Activated T-helper 1 cell treated with anti-CD3 and anti-CD28 coated beads, Interleukin-12 subunit alpha, Interleukin-12 subunit beta, Interleukin-2, Interleukin-4 antibody, amounts not matched to agents 30 ng/mL and 10 ng/mL and 1 ng/mL, durations not matched to agents 14 hours and 24 hours and 36 hours (primary cell): ENCODE data around the gene GRID1. TPM values are rescaled to one million over a fixed set of nuclear protein-coding genes. Genes with fewer than 3 reads are reported as not detected.

ENCODE experiments used
- DNase-seq: peaks from one replicate; pipeline ENCODE4 v3.0.0; 2021; ENCODE audit warnings: low spot score
- H3K27ac Mint-ChIP-seq: one replicate; pipeline ENCODE4 v1.8.0; 2021; ENCODE audit warnings: mild to moderate bottlenecking, mixed read lengths
- H3K27me3 Mint-ChIP-seq: one replicate; pipeline ENCODE4 v1.8.0; 2022; ENCODE audit warnings: mild to moderate bottlenecking, moderate library complexity, mixed read lengths; ENCODE audit not compliant: insufficient read depth
- H3K36me3 Mint-ChIP-seq: one replicate; pipeline ENCODE4 v1.8.0; 2021; ENCODE audit warnings: low read depth, mixed read lengths
- H3K4me1 Mint-ChIP-seq: one replicate; pipeline ENCODE4 v1.8.0; 2021; ENCODE audit warnings: low read depth, mixed read lengths
- H3K4me3 Mint-ChIP-seq: one replicate; pipeline ENCODE4 v1.8.0; 2021; ENCODE audit warnings: mild to moderate bottlenecking, moderate library complexity, mixed read lengths
- H3K9me3 Mint-ChIP-seq: one replicate; pipeline ENCODE4 v1.8.0; 2021; ENCODE audit warnings: mixed read lengths
- intact Hi-C: fragments of 100-400 bp; cut with micrococcal nuclease; formaldehyde crosslinking; loops from one replicate; pipeline ENCODE4 v1.15.1; 2024
- total RNA-seq: library from RNA; stranded (reverse); gene quantifications from 2 replicates; pipeline ENCODE4 v1.2.3, GENCODE V29; 2022

The GRID1 gene
- total RNA-seq, 1 donor from 2014 or later: not detected

DNA sequence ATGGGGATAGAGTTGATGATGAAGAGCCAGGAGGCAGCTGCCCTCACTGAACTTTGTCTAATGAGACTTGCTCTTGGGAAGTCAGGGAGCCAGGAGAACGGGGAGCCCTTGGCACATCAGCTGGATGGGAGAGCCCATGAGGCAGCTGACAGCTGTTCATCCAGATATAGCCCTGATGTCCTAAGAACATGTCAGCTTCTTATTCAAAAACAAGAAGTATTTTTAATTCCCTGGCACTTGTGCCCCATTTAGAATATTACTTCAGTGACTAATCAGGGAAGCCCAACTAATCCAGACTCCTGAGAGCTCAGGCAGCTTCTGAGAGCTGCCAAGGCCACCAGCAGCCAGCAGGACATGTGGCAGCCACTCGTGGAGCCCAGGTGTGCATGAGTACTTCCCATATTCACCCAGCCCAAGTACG, 363.4 kb downstream of the GRID1 start:
- H3K27me3 Mint-ChIP-seq: peaks cover 18% of the 10 kb centered on the region
- H3K36me3 Mint-ChIP-seq: no peaks in the 10 kb centered on the region
- intact Hi-C loops: no loop called here
- H3K4me1 Mint-ChIP-seq: no peaks in the 10 kb centered on the region
- H3K9me3 Mint-ChIP-seq: no peaks in the 10 kb centered on the region
- H3K4me3 Mint-ChIP-seq: no peak overlapping the region
- DNase-seq: no peak
- H3K27ac Mint-ChIP-seq: no peak overlapping the region

DNA sequence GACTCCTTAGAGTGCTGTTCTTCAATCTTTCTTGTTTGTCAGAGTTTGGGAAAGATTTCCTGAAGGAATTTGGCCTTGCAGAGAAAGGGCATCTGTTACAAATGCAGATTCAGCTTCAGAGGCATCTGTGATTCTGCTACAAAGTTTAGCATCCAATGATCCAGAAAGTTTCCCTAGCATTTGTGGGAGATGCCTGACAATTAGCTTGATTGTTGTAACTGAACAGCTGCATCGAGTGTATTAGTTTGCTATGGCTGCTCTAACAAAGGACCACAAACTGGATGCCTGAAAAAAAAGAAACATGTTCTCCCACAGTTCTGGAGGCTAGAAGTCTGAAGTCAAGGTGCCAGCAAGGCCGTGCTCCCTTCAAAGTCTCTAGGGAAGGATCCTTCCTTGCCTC, 365.1 kb downstream of the GRID1 start:
- intact Hi-C loops: no loop called here
- DNase-seq: no peak
- Mint-ChIP-seq H3K4me1 (no peaks in the 10 kb centered on the region), H3K36me3 (no peaks in the 10 kb centered on the region), H3K27me3 (peaks cover 16% of the 10 kb centered on the region), H3K4me3 (no peak overlapping the region), H3K9me3 (no peaks in the 10 kb centered on the region), H3K27ac (no peak overlapping the region)

DNA sequence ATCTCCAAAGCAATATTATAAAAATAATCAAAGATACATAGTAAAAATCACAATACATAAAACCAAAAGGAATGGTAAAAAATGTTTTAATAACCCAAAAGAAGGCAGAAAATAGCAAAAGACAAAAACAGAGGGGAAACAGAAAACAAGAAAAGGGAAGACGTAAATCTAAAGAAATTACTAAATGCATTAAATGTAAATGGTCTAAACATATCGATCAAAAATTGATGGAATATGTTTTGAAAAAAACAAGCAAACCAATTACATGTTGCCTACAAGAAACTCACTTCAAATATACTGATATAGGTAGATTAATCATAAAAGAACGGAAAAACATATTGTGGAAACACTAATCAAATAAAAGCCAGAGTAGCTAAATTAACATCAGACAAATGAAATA, 369.1 kb downstream of the GRID1 start:
- intact Hi-C loops: loop anchor here (2.0 kb wide), 1 partner anchor 379 kb away; no protein-coding TSS in a partner anchor
- H3K4me3 Mint-ChIP-seq: no peak overlapping the region
- no peaks in the 10 kb centered on the region for H3K36me3 Mint-ChIP-seq
- no peaks in the 10 kb centered on the region for H3K9me3 Mint-ChIP-seq
- H3K27ac Mint-ChIP-seq: no peak overlapping the region
- H3K27me3 Mint-ChIP-seq: peaks cover 18% of the 10 kb centered on the region
- DNase-seq: no peak
- H3K4me1 Mint-ChIP-seq: no peaks in the 10 kb centered on the region

DNA sequence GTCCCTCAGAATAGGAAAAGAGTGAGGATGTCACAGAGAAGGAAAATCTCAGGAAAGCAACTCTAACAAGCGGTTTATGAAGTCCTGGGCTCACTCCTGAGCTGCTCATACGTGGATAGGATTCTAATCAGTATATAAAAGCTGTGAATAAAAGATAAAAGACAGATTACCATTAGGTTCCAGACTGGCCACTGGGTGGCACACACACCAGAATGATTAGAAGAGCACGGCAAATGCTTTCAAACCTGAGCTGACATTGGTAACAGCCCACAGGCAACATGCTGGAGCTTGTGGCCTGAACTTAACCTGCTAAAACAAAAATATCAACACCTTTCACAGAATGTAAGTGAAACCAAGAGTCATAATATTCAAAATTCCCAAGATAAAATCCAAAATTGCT, 370.8 kb downstream of the GRID1 start:
- no peaks in the 10 kb centered on the region for H3K36me3 Mint-ChIP-seq
- DNase-seq: no peak
- no peaks in the 10 kb centered on the region for H3K4me1 Mint-ChIP-seq
- intact Hi-C loops: loop anchor here (2.0 kb wide), 1 partner anchor 381 kb away; no protein-coding TSS in a partner anchor
- H3K27me3 Mint-ChIP-seq: peaks cover 18% of the 10 kb centered on the region
- no peaks in the 10 kb centered on the region for H3K9me3 Mint-ChIP-seq
- no peak overlapping the region for H3K27ac Mint-ChIP-seq
- no peak overlapping the region for H3K4me3 Mint-ChIP-seq

DNA sequence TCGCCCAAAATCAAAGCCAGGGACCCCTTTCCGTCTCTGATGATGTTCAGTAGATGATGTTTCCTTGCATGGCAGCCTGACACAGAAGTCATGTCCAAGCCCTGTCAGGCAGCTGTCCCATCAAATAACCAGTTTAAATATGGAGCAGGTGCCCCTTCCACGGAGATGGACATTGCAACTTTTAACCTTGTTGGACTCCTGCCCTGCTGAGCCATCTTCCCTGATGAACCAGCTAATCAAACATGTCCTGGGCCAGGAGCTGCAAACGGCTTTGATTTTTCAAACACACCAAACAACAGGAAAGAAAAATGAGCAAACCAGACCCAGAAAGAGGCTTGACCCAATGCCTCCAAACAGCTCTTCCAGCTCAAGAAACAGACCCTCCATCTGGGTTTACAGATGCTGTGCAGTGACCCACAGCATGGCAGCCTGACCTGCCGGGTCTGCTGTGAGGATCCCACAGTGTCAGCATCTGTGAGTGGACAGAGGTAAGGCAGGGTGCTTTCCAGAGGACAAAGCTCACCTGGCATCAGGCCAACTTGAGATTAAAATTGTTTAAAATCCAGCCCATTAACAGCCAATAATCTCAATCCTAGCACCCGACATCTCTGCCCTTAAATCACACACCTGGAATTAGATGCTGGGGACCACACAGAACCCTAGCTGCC, 372.6 kb downstream of the GRID1 start:
- Mint-ChIP-seq H3K27me3 (peaks cover 7% of the 10 kb centered on the region), H3K4me1 (no peaks in the 10 kb centered on the region), H3K27ac (no peak overlapping the region), H3K4me3 (no peak overlapping the region), H3K9me3 (no peaks in the 10 kb centered on the region), H3K36me3 (no peaks in the 10 kb centered on the region)
- intact Hi-C loops: no loop called here
- DNase-seq: no peak

DNA sequence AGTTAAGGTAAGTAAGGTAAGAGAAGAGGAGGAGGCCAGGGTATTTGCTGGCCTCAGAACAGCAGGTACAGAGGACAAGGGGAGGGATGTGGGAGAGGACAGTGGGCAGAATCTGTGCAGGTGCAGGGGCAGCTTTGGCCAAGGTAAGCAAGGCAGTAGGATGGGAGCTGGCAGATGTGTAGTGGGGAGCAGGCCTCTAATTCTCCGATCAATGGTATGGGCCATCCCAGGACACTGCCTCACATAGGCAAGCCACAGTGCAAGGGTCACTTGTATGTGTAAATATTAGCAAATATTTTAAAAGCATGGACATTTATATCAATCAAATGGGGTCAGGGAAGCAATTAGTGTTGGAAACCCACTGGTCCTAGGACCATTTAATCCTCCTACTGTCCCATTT, 373.5 kb downstream of the GRID1 start:
- intact Hi-C loops: no loop called here
- Mint-ChIP-seq H3K36me3 (no peaks in the 10 kb centered on the region), H3K9me3 (no peaks in the 10 kb centered on the region), H3K4me1 (no peaks in the 10 kb centered on the region), H3K4me3 (no peak overlapping the region), H3K27ac (no peak overlapping the region), H3K27me3 (peaks cover 2% of the 10 kb centered on the region)
- DNase-seq: no peak

DNA sequence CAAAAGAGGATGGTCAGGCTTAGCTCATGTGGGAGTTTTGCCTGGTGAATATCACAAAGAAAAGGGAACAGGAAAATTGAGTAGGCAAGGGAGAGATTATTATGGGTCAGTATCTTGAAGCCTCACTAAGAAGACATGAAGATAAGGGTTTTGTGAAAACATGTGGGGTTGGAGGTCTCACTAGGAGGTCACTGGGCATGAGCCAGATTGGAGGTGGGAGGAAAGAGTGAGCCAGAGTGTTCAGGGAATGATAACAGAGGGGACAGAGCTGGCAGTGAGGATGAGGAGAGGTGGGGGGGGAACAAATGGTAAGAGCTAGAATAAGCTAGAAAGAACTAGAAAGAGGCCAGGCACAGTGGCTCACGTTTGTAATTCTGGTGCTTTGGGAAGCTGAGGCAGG, 374.3 kb downstream of the GRID1 start:
- Mint-ChIP-seq H3K27ac (no peak overlapping the region), H3K4me3 (no peak overlapping the region), H3K27me3 (peaks cover 2% of the 10 kb centered on the region), H3K4me1 (no peaks in the 10 kb centered on the region), H3K9me3 (no peaks in the 10 kb centered on the region), H3K36me3 (no peaks in the 10 kb centered on the region)
- DNase-seq: no peak
- intact Hi-C loops: no loop called here

DNA sequence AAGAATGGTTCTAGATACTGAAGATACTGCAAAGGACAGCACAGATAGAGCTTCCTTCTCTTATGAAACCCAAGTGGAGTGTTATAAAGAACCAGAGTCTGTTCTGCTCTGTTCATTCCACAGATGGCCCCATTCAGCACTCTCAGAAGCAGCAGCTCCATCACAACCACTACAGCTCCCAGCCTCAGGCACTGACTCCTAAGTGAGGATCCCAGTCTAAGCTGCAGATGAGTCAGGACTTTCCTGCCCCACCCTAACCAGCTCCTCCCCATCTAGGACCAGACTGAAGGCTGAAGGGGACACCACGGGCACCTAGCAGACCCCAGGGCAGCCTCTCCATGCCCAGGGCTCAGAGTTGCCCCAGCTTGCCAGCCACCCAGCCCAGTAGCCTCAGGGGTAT, 379.8 kb downstream of the GRID1 start:
- Mint-ChIP-seq H3K4me3 (no peak overlapping the region), H3K9me3 (no peaks in the 10 kb centered on the region), H3K36me3 (no peaks in the 10 kb centered on the region), H3K27ac (no peak overlapping the region), H3K4me1 (no peaks in the 10 kb centered on the region), H3K27me3 (no peaks in the 10 kb centered on the region)
- intact Hi-C loops: no loop called here
- no peak for DNase-seq

DNA sequence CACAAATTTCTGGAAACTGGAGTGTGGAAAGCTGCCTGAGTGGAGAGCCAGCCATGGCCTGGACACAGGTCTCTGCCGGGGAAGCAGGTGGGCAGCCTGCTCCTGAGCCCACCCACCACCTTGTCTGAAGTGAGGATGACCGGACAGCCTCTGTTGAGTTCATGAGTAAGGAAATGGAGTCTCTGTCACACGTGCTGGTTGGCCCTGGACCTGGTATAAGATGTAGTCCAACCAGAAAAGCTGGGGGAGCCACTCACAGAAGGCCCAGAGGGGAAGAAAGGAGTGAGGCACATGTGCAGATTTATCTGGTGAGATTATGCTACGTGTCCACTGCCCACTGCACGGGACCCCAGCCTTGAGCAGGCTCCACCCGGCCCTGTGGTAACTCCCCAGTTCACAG, 383.5 kb downstream of the GRID1 start:
- no peaks in the 10 kb centered on the region for H3K27me3 Mint-ChIP-seq
- H3K9me3 Mint-ChIP-seq: no peaks in the 10 kb centered on the region
- intact Hi-C loops: no loop called here
- no peaks in the 10 kb centered on the region for H3K4me1 Mint-ChIP-seq
- H3K27ac Mint-ChIP-seq: no peak overlapping the region
- no peak for DNase-seq
- H3K36me3 Mint-ChIP-seq: no peaks in the 10 kb centered on the region
- no peak overlapping the region for H3K4me3 Mint-ChIP-seq

DNA sequence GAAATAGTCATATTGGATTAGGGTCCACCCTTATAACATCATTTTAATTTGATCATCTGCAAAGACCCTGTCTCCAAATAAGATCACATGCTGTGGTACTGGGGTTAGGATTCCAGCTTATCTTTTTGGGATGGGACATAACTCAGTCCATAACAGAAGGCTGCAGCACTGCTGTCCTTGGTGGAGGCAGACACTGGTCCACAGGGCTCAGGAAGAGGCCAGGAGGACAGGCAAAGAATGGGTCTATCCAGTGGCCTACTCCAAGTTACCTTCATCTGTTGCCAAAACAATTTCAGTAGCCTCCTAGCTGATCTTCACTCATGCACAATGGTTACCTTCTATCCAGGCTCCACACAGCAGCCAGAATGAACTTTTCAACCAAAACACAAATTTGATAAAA, 387.0 kb downstream of the GRID1 start:
- H3K27ac Mint-ChIP-seq: no peak overlapping the region

DNA sequence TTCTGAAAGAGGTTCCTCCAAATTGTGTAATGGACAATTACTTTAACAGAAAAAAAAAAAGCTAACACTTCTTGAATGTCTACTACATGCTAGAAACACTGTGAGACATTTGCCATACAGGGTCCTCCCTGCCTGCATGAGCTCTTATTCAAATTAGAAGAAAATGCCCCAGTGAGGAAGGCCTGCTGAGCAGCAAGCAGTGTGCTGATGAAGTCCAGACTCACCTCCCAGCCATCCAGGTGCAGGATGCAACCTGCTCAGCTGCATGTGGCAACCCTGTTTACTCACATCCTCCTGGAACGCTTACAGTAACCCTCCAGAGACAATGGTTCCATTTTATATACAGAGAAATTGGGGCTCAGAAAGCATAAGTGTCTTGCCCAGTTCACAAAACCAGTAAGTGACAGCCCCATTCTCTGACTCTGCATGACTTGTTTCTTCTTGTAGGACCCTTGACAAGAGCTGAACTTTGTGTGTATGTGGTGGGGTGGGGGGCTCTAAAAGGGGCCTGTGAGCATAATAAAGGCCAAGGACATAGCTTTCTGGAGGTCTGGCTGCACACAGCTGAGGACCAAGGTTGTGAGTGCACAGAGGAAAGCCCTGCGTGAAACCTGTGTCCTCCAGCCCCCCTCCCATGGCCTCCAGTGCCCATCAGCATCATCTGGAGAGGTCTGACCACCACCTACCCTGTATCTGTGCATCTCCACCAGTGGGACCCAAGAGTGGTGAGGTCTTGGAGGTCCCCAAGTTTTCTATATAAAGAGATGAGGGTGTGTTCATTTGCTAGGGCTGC, 387.8 kb downstream of the GRID1 start:
- H3K36me3 Mint-ChIP-seq: no peaks in the 10 kb centered on the region
- no peak for DNase-seq
- H3K4me1 Mint-ChIP-seq: no peaks in the 10 kb centered on the region
- no peaks in the 10 kb centered on the region for H3K9me3 Mint-ChIP-seq
- no peak overlapping the region for H3K27ac Mint-ChIP-seq
- H3K4me3 Mint-ChIP-seq: no peak overlapping the region
- intact Hi-C loops: no loop called here
- H3K27me3 Mint-ChIP-seq: peaks cover 2% of the 10 kb centered on the region

More for the DNA sequence above, 387.0 kb downstream of the GRID1 start:
- intact Hi-C loops: no loop called here
- Mint-ChIP-seq H3K4me3 (no peak overlapping the region), H3K4me1 (no peaks in the 10 kb centered on the region), H3K27me3 (peaks cover 2% of the 10 kb centered on the region), H3K36me3 (no peaks in the 10 kb centered on the region), H3K9me3 (no peaks in the 10 kb centered on the region)
- no peak for DNase-seq

DNA sequence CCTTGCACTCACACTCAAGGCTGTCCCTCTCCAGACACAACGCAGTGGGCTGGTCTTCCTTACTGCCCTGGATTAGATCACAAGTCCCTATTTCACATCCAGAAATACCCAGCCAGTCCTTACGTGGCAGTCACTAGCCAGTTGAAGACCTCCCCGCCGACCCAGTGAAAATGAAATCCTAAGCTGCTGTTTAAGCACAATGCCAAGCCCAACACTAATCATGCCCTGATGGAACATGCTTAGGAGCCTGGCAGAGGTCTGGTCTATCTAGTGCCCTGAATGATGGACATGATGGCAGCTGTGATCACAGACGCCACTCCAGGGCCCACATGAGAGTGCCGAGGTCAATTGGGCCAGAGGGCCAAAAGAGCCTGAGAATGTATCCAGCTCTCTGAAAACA, 389.0 kb downstream of the GRID1 start:
- Mint-ChIP-seq H3K27me3 (peaks cover 2% of the 10 kb centered on the region), H3K9me3 (no peaks in the 10 kb centered on the region), H3K36me3 (no peaks in the 10 kb centered on the region), H3K27ac (no peak overlapping the region), H3K4me3 (no peak overlapping the region), H3K4me1 (no peaks in the 10 kb centered on the region)
- intact Hi-C loops: no loop called here
- DNase-seq: no peak

DNA sequence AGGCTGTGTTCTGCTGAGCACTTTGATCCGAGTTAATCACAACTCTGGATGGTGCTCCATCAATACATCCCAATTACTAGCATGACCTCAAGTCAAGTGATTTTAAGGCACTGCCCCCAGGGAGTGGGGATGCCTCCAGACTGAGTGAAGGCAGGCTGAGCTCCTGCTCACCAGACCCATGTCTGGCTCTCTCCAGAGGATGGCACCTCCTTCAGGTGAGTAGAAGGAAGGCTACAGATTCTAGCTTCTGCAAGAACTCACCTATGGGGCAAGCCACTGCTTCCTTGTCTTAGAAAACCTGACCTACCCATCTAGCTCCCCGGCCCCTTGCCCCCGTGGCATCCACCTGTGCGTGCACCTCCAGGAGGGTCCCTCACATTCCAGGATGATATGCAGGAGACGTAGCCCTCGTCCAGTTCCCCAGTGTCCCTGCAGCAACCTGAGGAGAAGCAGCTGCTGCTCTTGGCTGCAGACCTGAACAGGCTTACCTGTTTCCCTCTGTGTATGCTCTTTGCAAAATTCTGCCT, 390.3 kb downstream of the GRID1 start:
- peaks cover 2% of the 10 kb centered on the region for H3K27me3 Mint-ChIP-seq
- H3K4me1 Mint-ChIP-seq: no peaks in the 10 kb centered on the region
- intact Hi-C loops: no loop called here

More for the DNA sequence above, 390.3 kb downstream of the GRID1 start:
- no peaks in the 10 kb centered on the region for H3K36me3 Mint-ChIP-seq
- no peak for DNase-seq
- no peak overlapping the region for H3K4me3 Mint-ChIP-seq
- H3K27ac Mint-ChIP-seq: no peak overlapping the region
- H3K9me3 Mint-ChIP-seq: no peaks in the 10 kb centered on the region
